ENCODE measurements around the gene CHID1.

The CHID1 gene

GRCh38 chr11:910589-911030, at the start of gene CHID1:
Gene CHID1, minus strand, starts transcription at chr11:910810. Its CDS starts 5,994 bp downstream, at chr11:904816.
- peak; percentile 61 for DNase-seq

- no peak for DNase-seq
Observed at GRCh38 chr11:959608-960007, 49.0 kb upstream of the CHID1 start.

GRCh38 chr11:959027-959426, 48.4 kb upstream of the CHID1 start:
- no peak for DNase-seq

- DNase-seq = no peak
Observed at GRCh38 chr11:958101-958500, 47.5 kb upstream of the CHID1 start.

GRCh38 chr11:957212-957920, 46.8 kb upstream of the CHID1 start:
- no peak for DNase-seq

GRCh38 chr11:955154-956063, 44.8 kb upstream of the CHID1 start:
- DNase-seq = no peak

- DNase-seq = peak; percentile 48
Observed at GRCh38 chr11:954392-955153, 44.0 kb upstream of the CHID1 start.

- DNase-seq = no peak
Observed at GRCh38 chr11:953512-953911, 42.9 kb upstream of the CHID1 start.

- no peak for DNase-seq
Observed at GRCh38 chr11:952406-953385, 42.1 kb upstream of the CHID1 start.

GRCh38 chr11:951507-951906, 40.9 kb upstream of the CHID1 start:
- no peak for DNase-seq

- DNase-seq = no peak
Observed at GRCh38 chr11:947744-948143, 37.1 kb upstream of the CHID1 start.

- peak; percentile 87 for DNase-seq
Observed at GRCh38 chr11:945986-946385, 35.4 kb upstream of the CHID1 start.

GRCh38 chr11:944711-945470, 34.3 kb upstream of the CHID1 start:
- peak; percentile 24 for DNase-seq

GRCh38 chr11:942823-943222, 32.2 kb upstream of the CHID1 start:
- peak; percentile 66 for DNase-seq

- DNase-seq = no peak
Observed at GRCh38 chr11:940496-941135, 30.0 kb upstream of the CHID1 start.

- DNase-seq = no peak
Observed at GRCh38 chr11:937841-938261, 27.2 kb upstream of the CHID1 start.

GRCh38 chr11:936199-936598, 25.6 kb upstream of the CHID1 start:
- no peak for DNase-seq

- DNase-seq = no peak
Observed at GRCh38 chr11:934527-934926, 23.9 kb upstream of the CHID1 start.

GRCh38 chr11:933936-934335, 23.3 kb upstream of the CHID1 start:
- DNase-seq = no peak

GRCh38 chr11:933142-933851, 22.7 kb upstream of the CHID1 start:
- DNase-seq = no peak

All from MV-4-11 (cell line).